GM23248 (cell line): ENCODE results near the gene KIFAP3.

Experiments used
- EZH2 ChIP-seq: fragments of 200-600 bp; sonication (generic); IDR thresholded peaks from 2 replicates; pipeline ENCODE4 v1.6.1; 2018; ENCODE audit warnings: antibody characterized with exemption, mild to moderate bottlenecking; ENCODE audit not compliant: insufficient read depth, poor library complexity, severe bottlenecking
- EZH2phosphoT487 ChIP-seq: fragments of 200-600 bp; sonication (generic); IDR thresholded peaks from 2 replicates; pipeline ENCODE4 v1.6.1; 2018; ENCODE audit warnings: antibody characterized with exemption, moderate library complexity, mild to moderate bottlenecking, low read depth; ENCODE audit not compliant: insufficient read depth

DNA sequence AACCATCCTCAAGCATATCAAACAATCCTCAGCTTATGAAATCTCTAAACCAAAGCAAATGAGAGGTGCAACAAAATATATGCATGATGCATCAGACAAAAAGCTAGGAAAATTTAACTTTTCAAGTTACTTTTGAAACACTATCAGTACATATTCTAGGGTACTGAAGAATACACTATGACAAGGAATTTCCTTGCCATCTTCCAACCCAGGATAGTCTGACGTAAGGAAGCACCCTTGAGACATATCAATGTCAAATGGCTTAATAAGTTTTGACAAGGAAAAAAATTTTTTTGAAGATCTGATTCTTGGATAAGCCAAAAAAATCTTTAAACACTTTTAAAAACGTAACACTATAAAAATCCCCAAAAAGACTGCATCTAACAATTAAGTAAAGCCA, 64.9 kb downstream of the KIFAP3 start:
- TF ChIP-seq EZH2 (no peak), EZH2phosphoT487 (no peak)
